GM18867 (cell line): ENCODE measurements around the gene KIAA1586.

ENCODE experiments used
- ATAC-seq: cut with Tn5 transposase; IDR thresholded peaks from one replicate; pipeline ENCODE4 v1.9.1; 2021; ENCODE audit warnings: mild to moderate bottlenecking, moderate library complexity; ENCODE audit not compliant: unreplicated experiment

Gene KIAA1586

DNA sequence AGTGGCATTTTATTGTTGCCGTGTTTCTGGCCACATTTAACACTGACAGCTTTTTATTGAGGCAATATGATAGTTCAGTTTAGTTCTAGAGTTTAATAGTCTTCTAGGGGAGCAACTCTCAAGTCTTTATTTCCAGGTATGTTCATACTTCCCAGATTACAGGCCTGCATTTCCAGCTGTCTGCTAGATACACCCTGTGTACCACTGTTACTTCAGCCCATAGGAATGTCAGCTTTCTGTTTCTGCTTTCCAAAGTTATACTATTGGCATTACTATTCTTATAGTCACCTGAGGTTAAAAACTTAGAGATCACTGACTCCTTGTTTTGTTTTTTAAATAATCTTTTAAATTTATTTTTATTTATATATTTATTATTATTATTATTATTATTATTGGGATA lies 51.1 kb downstream of the KIAA1586 start:
- no peak for ATAC-seq

DNA sequence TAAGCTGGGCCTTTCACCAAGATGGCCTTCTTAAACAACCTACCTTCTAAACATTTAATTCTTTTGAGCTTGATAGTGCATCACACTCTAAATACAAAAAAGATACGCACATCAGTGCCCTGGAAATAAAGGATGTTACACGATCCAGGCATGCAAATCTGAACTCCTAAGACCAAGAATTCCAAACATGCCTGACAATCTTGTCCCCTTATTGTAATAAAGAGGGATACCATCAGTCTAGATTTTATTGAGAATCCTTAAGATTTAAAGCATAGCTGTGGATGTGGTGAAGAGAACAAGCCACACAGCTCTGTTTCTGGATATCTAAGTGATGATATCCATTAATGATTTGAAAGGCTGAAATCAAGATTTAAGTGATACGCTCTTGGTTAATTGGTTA lies 56.5 kb downstream of the KIAA1586 start:
- ATAC-seq = no peak

DNA sequence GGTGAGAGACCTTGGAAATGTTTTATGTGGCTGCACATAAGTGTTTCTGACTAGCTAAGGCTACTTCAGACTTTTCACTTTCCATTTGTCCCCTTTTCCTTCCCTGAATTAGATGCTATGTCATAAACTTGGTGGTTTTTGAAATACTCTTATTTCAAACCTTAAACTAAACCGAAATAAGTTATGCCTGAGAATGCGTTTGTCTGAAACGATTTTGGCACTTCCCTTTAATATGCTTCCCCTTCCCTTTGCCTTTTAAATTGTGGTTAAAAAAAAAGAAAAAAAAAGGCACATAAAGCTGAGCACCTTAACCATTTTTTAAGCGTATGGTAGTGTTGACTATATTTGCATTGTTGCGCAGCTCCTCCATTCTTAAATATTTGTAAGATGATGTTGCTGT lies 57.8 kb downstream of the KIAA1586 start:
- no peak for ATAC-seq
